ENCODE measurements around the gene ARID4B.

DNA sequence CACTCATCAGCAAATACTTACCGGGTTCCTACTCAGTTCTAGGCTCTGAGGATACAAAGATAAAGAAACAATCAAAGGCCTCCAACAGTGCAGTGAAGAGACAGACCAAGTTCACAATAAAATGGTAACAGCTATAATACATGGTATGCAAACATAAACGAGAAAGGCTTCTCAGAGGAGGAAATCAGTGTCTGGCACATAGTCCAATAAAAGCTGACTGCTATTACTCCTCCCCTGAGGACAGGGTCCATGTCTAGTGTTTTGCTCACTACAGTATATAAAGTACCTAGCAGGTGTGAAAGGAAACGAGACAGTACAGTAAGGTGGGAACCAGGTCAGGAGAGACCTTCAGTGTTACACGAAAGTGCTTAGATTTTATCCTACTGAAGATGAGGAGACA, 171.2 kb downstream of the ARID4B start:
- TF ChIP-seq, protein P1, sequence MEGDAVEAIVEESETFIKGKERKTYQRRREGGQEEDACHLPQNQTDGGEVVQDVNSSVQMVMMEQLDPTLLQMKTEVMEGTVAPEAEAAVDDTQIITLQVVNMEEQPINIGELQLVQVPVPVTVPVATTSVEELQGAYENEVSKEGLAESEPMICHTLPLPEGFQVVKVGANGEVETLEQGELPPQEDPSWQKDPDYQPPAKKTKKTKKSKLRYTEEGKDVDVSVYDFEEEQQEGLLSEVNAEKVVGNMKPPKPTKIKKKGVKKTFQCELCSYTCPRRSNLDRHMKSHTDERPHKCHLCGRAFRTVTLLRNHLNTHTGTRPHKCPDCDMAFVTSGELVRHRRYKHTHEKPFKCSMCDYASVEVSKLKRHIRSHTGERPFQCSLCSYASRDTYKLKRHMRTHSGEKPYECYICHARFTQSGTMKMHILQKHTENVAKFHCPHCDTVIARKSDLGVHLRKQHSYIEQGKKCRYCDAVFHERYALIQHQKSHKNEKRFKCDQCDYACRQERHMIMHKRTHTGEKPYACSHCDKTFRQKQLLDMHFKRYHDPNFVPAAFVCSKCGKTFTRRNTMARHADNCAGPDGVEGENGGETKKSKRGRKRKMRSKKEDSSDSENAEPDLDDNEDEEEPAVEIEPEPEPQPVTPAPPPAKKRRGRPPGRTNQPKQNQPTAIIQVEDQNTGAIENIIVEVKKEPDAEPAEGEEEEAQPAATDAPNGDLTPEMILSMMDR (IDR thresholded peaks at IDR 0.05; ENCODE audit: low read depth, low read length): no peak
- TF ChIP-seq EZH2phosphoT487 (IDR thresholded peaks at IDR 0.05; ENCODE audit: low read depth): no peak
